ENCODE data around the gene STIM2. TPM values are rescaled to one million over a fixed set of nuclear protein-coding genes. Genes with fewer than 3 reads are reported as not detected.

Gene STIM2
- total RNA-seq, 2 donors from 2014 or later: 34.4 to 44.2 TPM

GRCh38 chr4:26859762-26860156, 882 bp upstream of the STIM2 start:
- DNase-seq (ENCODE audit: low spot score): peak; percentile 38
- intact Hi-C loops (cut with DNase I): loop anchor here (5.0 kb wide), 1 partner anchor 148 kb away; no protein-coding TSS in a partner anchor
- H3K4me3 ChIP-seq: peak overlapping the region; percentile 91

GRCh38 chr4:26860922-26861433, 337 bp downstream of the STIM2 start:
- TF ChIP-seq POLR2A (IDR thresholded peaks at IDR 0.05): no peak
- no peak for TF ChIP-seq CTCF (IDR thresholded peaks at IDR 0.05)
- no peak for TF ChIP-seq POLR2AphosphoS5 (IDR thresholded peaks at IDR 0.05)
- H3K27me3 ChIP-seq (replicated peaks; ENCODE audit: insufficient read depth): no peaks in the 10 kb centered on the region
- DNase-seq (ENCODE audit: low spot score): peak; percentile 33
- no peaks in the 10 kb centered on the region for H3K4me1 ChIP-seq (replicated peaks)
- no peaks in the 10 kb centered on the region for H3K9me3 ChIP-seq
- H3K4me3 ChIP-seq: peak overlapping the region; percentile 91
- H3K27ac ChIP-seq: peak overlapping the region; percentile 91 to 95
- intact Hi-C loops (cut with DNase I): loop anchor here (5.0 kb wide), 1 partner anchor 146 kb away; no protein-coding TSS in a partner anchor
- H3K36me3 ChIP-seq: no peaks in the 10 kb centered on the region
- under 1% methylated on average over 38 of the region's 70 CpGs for WGBS

More at GRCh38 chr4:26859762-26860156, 882 bp upstream of the STIM2 start:
- WGBS: 25% methylated on average over 5 of the region's 5 CpGs
- TF ChIP-seq POLR2A (IDR thresholded peaks at IDR 0.05) (no peak), POLR2AphosphoS5 (IDR thresholded peaks at IDR 0.05) (no peak), CTCF (IDR thresholded peaks at IDR 0.05) (no peak)
- no peaks in the 10 kb centered on the region for H3K4me1 ChIP-seq (replicated peaks)
- no peaks in the 10 kb centered on the region for H3K27me3 ChIP-seq (replicated peaks; ENCODE audit: insufficient read depth)
- H3K9me3 ChIP-seq: no peaks in the 10 kb centered on the region
- H3K27ac ChIP-seq: peak overlapping the region; percentile 91 to 95
- H3K36me3 ChIP-seq: no peaks in the 10 kb centered on the region

DNA sequence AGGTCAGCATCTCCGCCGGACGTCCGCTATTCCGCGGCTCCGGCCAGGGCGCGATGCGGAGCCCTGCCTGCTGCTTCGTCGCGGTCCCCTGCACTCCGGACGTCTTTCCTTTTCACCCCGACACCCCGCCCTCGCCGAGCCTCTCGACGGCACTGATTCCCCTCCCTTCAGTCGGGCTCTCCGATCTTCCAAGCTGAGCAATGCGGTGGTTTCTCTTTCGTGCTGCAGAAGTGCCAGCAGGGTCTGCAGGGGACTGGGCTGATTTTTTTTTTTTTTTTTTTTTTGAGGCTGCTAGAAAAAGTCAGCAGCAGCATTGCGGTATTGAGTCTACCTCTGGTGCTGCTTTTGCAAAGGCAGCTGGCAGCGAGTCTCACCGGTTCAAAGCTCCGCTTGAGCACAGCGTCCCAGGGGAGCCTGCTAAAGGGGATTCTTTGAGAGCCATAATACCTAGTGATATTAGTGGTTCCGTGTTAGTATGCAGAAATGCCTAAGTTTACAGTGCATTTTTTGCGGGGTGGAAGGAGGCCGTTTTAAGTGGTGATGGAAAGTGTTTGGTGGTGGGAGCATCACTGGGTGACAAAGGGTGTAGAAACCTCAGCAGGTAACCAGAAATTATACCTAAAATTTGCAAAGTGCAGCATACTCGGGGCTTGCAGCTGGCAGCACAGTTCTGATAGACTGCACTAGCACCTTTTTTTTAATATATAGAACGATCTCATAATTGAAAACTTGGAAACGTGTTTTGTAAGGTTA, 969 bp downstream of the STIM2 start:
- under 1% methylated on average over 36 of the region's 36 CpGs for WGBS
- intact Hi-C loops (cut with DNase I): loop anchor here (5.0 kb wide), 1 partner anchor 146 kb away; no protein-coding TSS in a partner anchor
- TF ChIP-seq POLR2A (IDR thresholded peaks at IDR 0.05) (no peak), CTCF (IDR thresholded peaks at IDR 0.05) (no peak), POLR2AphosphoS5 (IDR thresholded peaks at IDR 0.05) (no peak)
- Histone ChIP-seq H3K4me1 (replicated peaks) (no peaks in the 10 kb centered on the region), H3K27me3 (replicated peaks; ENCODE audit: insufficient read depth) (no peaks in the 10 kb centered on the region), H3K4me3 (peak overlapping the region; percentile 91), H3K36me3 (no peaks in the 10 kb centered on the region), H3K9me3 (no peaks in the 10 kb centered on the region), H3K27ac (peak overlapping the region; percentile 91 to 95)
- DNase-seq (ENCODE audit: low spot score): peak; percentile 56

DNA sequence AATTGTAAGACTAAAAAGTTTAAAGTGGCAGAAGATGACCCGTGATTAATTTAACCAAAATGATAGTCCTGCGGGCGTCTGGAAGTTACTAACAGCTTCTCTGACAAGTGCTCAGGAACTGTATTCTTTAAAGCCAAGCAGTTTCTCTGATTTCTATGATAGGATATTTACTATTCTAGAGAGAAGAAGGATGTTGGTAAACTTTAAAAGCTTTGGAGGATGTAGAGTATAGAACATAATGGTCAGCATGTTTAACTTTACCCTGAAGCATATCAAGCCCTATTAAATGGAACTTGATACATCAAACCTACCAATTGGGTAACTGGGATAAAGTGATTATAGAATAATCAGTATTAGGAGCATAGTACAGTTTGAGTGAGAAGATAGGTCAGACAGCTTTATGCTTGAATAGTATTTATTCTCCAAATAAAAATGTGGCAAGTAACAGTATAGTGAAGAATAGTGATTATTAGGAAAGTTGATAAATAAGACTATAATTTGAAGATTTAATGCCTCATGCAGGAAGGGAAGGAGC, 1.8 kb downstream of the STIM2 start:
- H3K27ac ChIP-seq: peak overlapping the region; percentile 91 to 95
- WGBS: 3% methylated on average over 3 of the region's 3 CpGs
- no peaks in the 10 kb centered on the region for H3K9me3 ChIP-seq
- TF ChIP-seq CTCF (IDR thresholded peaks at IDR 0.05) (no peak), POLR2A (IDR thresholded peaks at IDR 0.05) (no peak), POLR2AphosphoS5 (IDR thresholded peaks at IDR 0.05) (no peak)
- no peaks in the 10 kb centered on the region for H3K4me1 ChIP-seq (replicated peaks)
- intact Hi-C loops (cut with DNase I): loop anchor here (5.0 kb wide), 1 partner anchor 145 kb away; no protein-coding TSS in a partner anchor
- H3K27me3 ChIP-seq (replicated peaks; ENCODE audit: insufficient read depth): no peaks in the 10 kb centered on the region
- H3K36me3 ChIP-seq: no peaks in the 10 kb centered on the region
- DNase-seq (ENCODE audit: low spot score): no peak
- peak overlapping the region; percentile 91 for H3K4me3 ChIP-seq

Measured in prostate gland (tissue), 2 donors.